Endodermal cell (in vitro differentiated cells): ENCODE measurements around the gene FAM98C. TPM values are rescaled to one million over a fixed set of nuclear protein-coding genes. Genes with fewer than 3 reads are reported as not detected.
A peak's percentile ranks its signal among the peaks of the same experiment; 100 is the strongest.

Experiments used
- DNase-seq: peaks from one replicate; pipeline ENCODE4 v3.0.0-alpha.2; 2017
- H3K27ac ChIP-seq: 2 replicates; pipeline ENCODE4 v1.5.1; 2013; ENCODE audit warnings: mild to moderate bottlenecking, low read depth, low read length, moderate library complexity
- H3K27me3 ChIP-seq: 2 replicates; pipeline ENCODE4 v1.6.1; 2013; ENCODE audit warnings: mild to moderate bottlenecking, low read length, moderate library complexity; ENCODE audit not compliant: insufficient read depth, control insufficient read depth, poor library complexity, severe bottlenecking
- H3K36me3 ChIP-seq: 2 replicates; pipeline ENCODE4 v1.7.0; 2013; ENCODE audit warnings: mild to moderate bottlenecking, low read length, moderate library complexity; ENCODE audit not compliant: control insufficient read depth, insufficient read depth
- H3K4me1 ChIP-seq: one replicate; pipeline ENCODE4 v1.7.0; 2013; ENCODE audit warnings: low read length; ENCODE audit not compliant: control insufficient read depth, insufficient read depth
- H3K4me3 ChIP-seq: 2 replicates; pipeline ENCODE4 v1.5.1; 2013; ENCODE audit warnings: mild to moderate bottlenecking, low read length, moderate library complexity
- H3K9ac ChIP-seq: 2 replicates; pipeline ENCODE4 v1.6.1; 2013; ENCODE audit warnings: mild to moderate bottlenecking, low read length, moderate library complexity; ENCODE audit not compliant: poor library complexity, severe bottlenecking; ENCODE audit errors: extremely low read depth
- H3K9me3 ChIP-seq: 2 replicates; pipeline ENCODE4 v1.6.1; 2013; ENCODE audit warnings: mild to moderate bottlenecking, low read length, moderate library complexity; ENCODE audit not compliant: control insufficient read depth
- H3K27ac Mint-ChIP-seq: 2 replicates; pipeline ENCODE4 v1.8.0; 2020; ENCODE audit warnings: mixed read lengths
- H3K27me3 Mint-ChIP-seq: 2 replicates; pipeline ENCODE4 v1.8.0; 2021; ENCODE audit warnings: mild to moderate bottlenecking, mixed read lengths; ENCODE audit not compliant: insufficient read depth
- H3K36me3 Mint-ChIP-seq: 2 replicates; pipeline ENCODE4 v1.8.0; 2020; ENCODE audit warnings: low read depth, mixed read lengths
- H3K4me1 Mint-ChIP-seq: 2 replicates; pipeline ENCODE4 v1.8.0; 2020; ENCODE audit warnings: mixed read lengths
- H3K4me3 Mint-ChIP-seq: 2 replicates; pipeline ENCODE4 v1.8.0; 2020; ENCODE audit warnings: mild to moderate bottlenecking, moderate library complexity, mixed read lengths
- H3K9me3 Mint-ChIP-seq: 2 replicates; pipeline ENCODE4 v1.8.0; 2020; ENCODE audit warnings: mild to moderate bottlenecking, mixed read lengths
- CTCF ChIP-seq: fragments of 200-600 bp; sonication (generic); conservative IDR thresholded peaks from 2 replicates; pipeline ENCODE4 v1.5.0; 2021; ENCODE audit warnings: antibody characterized with exemption, mild to moderate bottlenecking
- WGBS, 2 experiments: methylation state at CpG; one replicate each; pipeline versions ENCODE4 v1.1.5 to v1.1.7; 2013; ENCODE audit warnings: missing lambda C conversion rate in 2 of 2, mixed read lengths in 1 of 2; ENCODE audit not compliant: insufficient coverage in 1 of 2, insufficient read length in 1 of 2; 5-methylcytosine and 5-hydroxymethylcytosine counted together
- total RNA-seq, 2 donors: library from RNA; stranded (reverse); fragmentation: NEBNext Ultra II Directional in 1 of 2; extraction: Animal tissue kit (Norgen Biotek cat#: 25700) in 1 of 2; gene quantifications; 2 replicates in 1 of 2; 3 replicates in 1 of 2; pipeline ENCODE4 v1.2.1, GENCODE V29; 2021

FAM98C gene
- total RNA-seq, 2 donors from 2014 or later: 8.6 to 13.7 TPM

- H3K9me3 Mint-ChIP-seq: no peaks in the 10 kb centered on the region
- WGBS, 2 experiments: 51 to 52% methylated on average over 24 to 36 of the region's 36 CpGs
These were observed 15.8 kb upstream of the FAM98C start for GRCh38 chr19:38386971-38387549.

GRCh38 chr19:38387550-38388348, 15.1 kb upstream of the FAM98C start, which contains the start of gene GGN:
TSS of gene GGN (minus strand) at chr19:38388034. CDS start at chr19:38387261, 773 bp downstream.
- Mint-ChIP-seq H3K4me3 (peak within 1 kb of the TSS; percentile 77), H3K4me1 (peaks cover 8% of the 10 kb centered on the region), H3K27ac (peak within 1 kb of the TSS; percentile 94), H3K27me3 (peaks cover 35% of the 10 kb centered on the region), H3K9me3 (no peaks in the 10 kb centered on the region), H3K36me3 (peaks cover 23% of the 10 kb centered on the region)
- 2 to 4% methylated on average over 18 to 51 of the region's 51 CpGs for WGBS, 2 experiments
- DNase-seq: peak; percentile 99
- peak within 1 kb of the TSS; percentile 69 for H3K9ac ChIP-seq
- peaks cover 13% of the 10 kb centered on the region for H3K36me3 ChIP-seq
- H3K4me3 ChIP-seq: peak within 1 kb of the TSS; percentile 94
- no peaks in the 10 kb centered on the region for H3K9me3 ChIP-seq
- peak within 1 kb of the TSS; percentile 78 for H3K27ac ChIP-seq
- no peak for TF ChIP-seq CTCF
- H3K4me1 ChIP-seq: peaks cover 2% of the 10 kb centered on the region
- no peaks in the 10 kb centered on the region for H3K27me3 ChIP-seq

More at GRCh38 chr19:38386971-38387549, 15.8 kb upstream of the FAM98C start:
- peaks cover 18% of the 10 kb centered on the region for H3K36me3 ChIP-seq
- H3K4me3 ChIP-seq: peak overlapping the region; percentile 88
- no peaks in the 10 kb centered on the region for H3K27me3 ChIP-seq
- Mint-ChIP-seq H3K27ac (peak overlapping the region; percentile 80), H3K4me1 (peaks cover 8% of the 10 kb centered on the region), H3K36me3 (peaks cover 26% of the 10 kb centered on the region), H3K4me3 (peak overlapping the region; percentile 77), H3K27me3 (peaks cover 35% of the 10 kb centered on the region)
- peaks cover 2% of the 10 kb centered on the region for H3K4me1 ChIP-seq
- H3K9ac ChIP-seq: no peak overlapping the region
- H3K27ac ChIP-seq: no peak overlapping the region
- DNase-seq: no peak
- TF ChIP-seq CTCF: no peak
- H3K9me3 ChIP-seq: no peaks in the 10 kb centered on the region

- 0 to 1% methylated on average over 17 to 39 of the region's 46 CpGs for WGBS, 2 experiments
- Mint-ChIP-seq H3K27ac (peak within 1 kb of the TSS; percentile 94), H3K36me3 (peaks cover 17% of the 10 kb centered on the region), H3K4me1 (peaks cover 8% of the 10 kb centered on the region), H3K9me3 (no peaks in the 10 kb centered on the region), H3K27me3 (peaks cover 35% of the 10 kb centered on the region), H3K4me3 (peak within 1 kb of the TSS; percentile 77)
- Histone ChIP-seq H3K9me3 (no peaks in the 10 kb centered on the region), H3K27ac (peak within 1 kb of the TSS; percentile 78), H3K4me1 (peaks cover 2% of the 10 kb centered on the region), H3K4me3 (peak within 1 kb of the TSS; percentile 94), H3K27me3 (no peaks in the 10 kb centered on the region), H3K36me3 (peaks cover 6% of the 10 kb centered on the region), H3K9ac (peak within 1 kb of the TSS; percentile 69)
- TF ChIP-seq CTCF: no peak
- DNase-seq: no peak
These were observed 14.4 kb upstream of the FAM98C start, which contains the start of gene SPRED3 for GRCh38 chr19:38388349-38389100. TSS of gene SPRED3 (plus strand) at chr19:38388697. CDS start at chr19:38390303, 1,606 bp downstream.
